ENCODE data around the gene CACNA1S.

CACNA1S gene

GRCh38 chr1:201059871-201060555, 52.2 kb downstream of the CACNA1S start:
- DNase-seq = no peak

DNA sequence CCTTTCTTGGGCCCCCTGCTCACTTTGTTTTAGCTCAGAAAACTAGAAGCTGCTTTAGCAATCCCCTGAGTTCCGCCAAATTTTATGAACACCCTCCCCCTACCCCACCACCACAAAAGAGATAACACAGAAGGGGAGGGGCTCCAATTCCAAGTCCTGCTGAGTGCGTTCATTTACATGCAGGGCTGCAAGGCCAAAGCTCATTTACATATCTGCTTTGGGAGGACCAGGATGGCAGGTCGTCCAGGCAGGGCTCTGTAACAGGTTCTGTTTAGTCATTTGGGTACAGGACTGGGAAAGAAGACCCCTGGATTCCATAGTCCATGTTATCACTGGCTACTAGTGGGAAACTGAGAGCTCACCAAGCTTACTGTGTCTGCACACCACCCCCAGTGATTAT, 52.8 kb downstream of the CACNA1S start:
- no peak for DNase-seq

DNA sequence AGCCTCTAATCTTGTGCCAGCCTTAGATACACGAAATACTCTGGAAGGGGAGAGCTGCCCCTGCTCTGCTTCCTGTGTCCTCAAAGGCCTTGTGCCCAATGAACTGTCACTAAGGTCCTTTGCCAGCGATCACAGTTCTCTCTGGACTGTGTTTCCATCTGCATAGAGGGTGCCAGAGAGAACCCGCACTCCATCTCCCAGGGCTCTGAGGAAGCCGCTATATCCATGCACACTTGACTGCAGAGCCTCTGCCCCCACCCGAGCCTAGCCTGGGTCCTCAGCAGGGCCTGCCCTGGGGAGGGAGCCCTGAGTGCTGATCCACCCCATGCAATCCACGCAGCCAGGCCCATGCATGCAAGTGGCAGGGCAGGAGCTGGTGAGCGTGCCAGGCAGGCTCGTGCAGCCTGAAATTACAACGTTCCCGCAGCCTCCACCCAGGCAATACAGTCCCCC, 58.1 kb downstream of the CACNA1S start:
- no peak for DNase-seq

- DNase-seq = no peak
These were observed 58.9 kb downstream of the CACNA1S start for GRCh38 chr1:201053155-201053860.

DNA sequence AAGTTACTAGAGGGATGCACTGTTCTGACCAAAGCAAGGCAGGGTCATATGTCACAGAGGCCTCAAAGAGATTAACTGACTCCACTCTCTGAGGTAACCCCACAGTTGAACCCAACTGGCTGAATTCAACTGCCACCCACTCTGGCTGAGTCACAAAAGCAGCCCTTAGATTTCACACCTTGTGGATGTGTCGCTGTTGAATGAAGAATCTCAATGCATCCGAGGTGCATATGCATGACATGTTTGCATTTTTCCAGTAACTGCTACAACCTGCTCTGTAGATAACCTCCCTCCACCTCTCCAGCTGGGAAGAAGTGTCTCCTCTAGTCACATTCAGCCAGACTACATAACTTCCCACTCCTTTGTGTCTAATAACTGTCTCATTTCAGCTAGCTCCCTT, 60.8 kb downstream of the CACNA1S start:
- DNase-seq = no peak

DNA sequence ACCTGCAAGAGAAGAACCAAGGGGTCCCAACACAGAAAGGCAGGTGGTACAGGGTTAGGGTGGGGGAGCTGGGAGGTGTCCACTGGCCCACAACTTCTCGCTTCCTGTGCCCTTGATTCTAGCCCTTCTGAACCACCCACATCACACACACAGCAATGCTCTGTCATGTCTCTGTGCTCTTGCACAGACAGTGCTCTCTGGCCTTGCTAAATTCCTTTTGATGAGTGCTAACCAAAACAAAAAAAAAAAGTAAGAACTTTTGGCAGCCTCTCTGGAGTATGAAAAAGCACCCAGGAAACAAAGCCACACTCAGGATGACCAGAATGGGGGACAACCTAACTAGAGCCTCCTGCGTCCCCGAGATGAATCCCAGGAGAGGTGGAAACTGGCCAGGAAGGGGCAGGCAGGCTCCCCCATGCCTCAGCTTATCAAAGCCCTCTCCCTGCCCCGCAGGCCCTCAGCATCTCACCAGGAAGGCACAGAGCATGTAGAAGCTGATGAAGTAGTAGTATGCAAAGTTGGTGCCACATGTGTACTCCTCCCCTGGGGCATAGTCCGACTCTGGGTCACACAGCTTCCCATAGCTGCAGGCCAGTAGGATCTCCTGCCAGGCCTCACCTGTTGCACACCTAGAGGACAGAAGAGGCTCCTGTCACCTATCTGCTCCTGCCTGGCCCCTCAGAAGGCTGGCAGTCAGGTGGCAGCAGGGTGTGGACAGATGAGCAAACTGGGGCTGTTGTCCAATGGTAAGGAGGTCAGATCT, 61.5 kb downstream of the CACNA1S start:
- no peak for DNase-seq

DNA sequence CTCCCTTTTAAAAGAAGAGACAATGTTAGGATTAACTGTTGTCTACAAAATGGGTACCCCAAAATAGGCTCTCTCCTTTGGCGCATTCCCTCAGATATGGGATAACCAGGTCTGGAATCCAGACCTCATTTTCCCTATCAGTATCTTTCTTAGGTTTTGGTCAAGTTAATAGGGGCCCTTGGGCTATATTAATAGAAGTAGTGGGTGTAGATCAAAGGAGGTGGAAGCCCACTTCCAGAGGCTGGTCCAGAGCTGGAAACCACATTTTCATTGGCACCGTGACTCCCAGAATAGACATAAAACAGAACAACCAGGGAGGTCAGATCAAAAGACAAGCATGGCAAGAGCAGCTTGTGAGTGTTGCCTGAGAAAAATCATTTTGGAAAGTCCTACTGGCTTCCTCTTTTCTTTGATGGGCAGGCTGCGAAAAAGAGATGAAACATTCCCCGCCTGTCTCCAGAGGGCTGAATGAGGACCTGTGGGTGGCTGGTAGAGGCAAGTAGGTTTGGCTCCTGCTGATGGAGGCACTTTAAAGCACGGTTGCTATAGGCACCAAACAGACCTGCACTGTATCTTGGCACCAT, 62.9 kb downstream of the CACNA1S start:
- DNase-seq = no peak

- no peak for DNase-seq
These were observed 63.7 kb downstream of the CACNA1S start for GRCh38 chr1:201048521-201048920.

- DNase-seq = no peak
These were observed 68.1 kb downstream of the CACNA1S start for GRCh38 chr1:201044119-201044518.

DNA sequence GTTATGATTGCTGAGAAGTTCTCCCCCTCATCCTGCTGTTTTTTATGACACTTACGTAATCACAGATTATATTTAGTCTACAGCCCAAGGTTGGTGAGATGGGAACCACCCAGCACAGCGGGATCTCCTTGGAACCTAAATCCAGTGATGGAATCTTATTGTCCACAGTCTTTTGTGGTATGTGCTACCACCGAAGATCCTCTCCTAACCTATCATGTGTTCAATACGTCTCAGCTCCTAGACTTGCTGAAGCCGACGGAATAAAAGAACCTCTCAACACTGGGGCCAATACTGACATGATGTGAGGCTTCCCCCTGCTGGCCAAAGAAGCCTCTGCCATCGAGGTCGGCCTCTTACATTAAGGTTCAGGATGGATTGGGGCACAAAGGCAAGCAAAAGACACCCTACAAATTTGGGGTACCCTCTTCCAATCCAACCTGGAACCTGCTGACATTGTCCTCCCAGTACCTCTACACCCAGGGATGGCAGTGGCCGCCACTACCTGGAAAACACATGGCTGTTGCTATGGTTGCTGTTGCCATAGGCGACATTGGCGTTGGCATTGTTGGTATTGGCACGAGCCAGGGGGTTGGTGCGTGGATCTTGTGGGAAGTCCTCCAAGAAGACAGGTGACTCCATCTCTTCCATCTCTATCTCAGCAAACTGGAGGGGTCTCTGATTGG, 69.3 kb downstream of the CACNA1S start:
- peak; percentile 75 for DNase-seq

- DNase-seq = no peak
These were observed 71.2 kb downstream of the CACNA1S start for GRCh38 chr1:201041011-201041410.

GRCh38 chr1:201039876-201040275, 72.3 kb downstream of the CACNA1S start:
- no peak for DNase-seq

DNA sequence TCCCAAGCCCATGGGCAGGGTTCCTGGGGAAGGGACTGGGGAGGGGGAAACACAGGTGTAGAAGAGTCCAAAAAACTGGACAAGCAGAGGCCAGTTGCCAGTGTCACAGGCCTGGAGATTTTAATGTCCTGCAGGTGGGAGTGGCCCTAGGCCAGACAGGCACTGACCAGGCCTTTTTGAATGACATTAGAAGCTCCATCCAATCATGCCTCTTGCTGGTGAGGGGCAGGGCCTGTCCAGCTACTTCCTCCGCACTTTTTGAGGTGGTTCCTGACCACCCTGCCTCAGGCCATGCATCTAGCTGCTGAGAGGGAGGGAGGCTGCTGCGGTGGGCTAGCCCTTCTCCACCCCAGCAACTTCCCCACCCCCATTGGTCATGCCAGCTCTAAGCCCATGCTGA, 72.8 kb downstream of the CACNA1S start:
- DNase-seq = no peak

DNA sequence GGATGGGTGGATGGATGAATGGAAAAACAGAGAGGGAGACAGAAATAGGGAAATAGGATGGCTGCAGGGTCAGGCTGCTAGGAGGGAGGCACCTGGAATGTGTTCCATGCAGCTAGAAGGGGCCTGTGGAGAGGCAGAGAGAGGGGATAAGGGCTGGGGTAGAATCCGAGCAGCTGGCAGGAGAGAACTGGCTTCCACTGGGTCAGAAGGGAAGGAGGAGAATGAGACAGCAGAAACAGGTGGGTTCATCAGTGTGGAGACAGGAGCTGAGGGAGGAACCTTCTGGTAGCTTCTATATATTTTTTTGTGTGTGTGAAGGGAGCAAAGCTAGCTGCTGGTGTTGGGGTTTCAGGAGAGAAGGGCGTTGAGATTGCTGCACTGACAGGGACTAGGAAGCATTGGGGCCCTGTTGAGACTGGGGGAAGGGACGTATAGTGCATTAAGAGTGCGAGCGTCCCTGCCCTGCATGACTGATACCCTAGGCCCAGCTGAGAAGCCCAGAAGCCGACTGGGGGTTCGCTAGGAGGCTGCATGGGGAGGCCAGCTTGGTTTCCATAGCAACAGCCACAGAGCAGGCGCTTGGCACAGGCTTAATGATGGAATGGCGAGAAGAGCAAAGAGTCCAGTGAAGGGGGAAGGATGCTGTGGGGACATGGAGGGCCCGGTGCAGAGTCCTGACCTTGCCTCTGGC, 73.9 kb downstream of the CACNA1S start:
- DNase-seq = no peak

DNA sequence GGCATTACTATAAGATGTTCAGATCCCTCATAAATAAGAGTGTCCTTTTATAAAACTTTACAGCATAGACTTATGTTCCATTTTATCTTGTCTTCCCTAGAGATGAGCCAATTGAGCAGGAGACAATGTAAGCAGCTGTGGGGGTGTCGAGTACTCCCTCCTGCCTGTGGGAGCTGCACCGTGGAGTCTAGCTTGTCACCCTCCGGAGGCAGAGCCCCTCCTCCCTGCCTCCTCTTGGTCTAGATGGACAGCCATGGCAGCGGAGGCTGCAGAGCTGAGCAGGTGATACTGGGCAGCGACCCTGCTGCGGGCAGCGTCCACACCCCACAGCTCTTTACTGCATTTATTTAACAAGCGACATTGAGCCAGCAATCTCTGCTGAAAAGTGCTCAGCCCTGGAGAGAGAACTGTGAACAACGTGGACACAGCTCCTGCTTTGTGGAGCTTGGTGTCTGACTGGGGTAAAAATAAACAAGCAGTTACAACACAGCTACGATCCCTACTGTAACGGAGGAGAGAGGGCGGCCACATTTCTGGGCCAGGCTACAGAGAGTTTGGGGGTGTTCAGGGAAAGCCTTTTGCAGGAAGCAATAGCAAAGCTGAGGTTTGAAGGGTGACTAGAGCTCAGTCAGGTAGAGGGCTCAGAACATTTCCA, 75.9 kb downstream of the CACNA1S start:
- peak; percentile 63 for DNase-seq

DNA sequence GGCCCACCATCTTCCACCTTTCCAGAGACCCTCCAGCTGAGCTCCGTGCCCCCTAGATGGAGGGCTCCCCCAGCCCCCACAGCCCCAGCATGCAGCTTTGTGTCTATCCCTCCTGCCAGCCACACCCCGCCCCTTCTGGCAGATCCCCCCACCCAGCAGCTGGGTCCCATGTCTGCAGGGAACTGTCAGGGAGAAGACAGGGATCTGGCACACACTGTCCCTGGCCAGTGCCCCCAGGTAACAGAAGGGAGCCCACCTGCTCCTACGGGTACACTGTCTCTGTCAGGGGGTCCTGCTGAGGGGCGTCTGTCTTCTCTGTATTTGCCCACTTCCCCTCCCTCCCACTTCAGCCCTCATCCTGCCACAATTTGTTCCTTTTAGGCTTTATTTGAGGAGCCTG, 77.6 kb downstream of the CACNA1S start:
- no peak for DNase-seq

GRCh38 chr1:201032408-201032807, 79.8 kb downstream of the CACNA1S start:
- no peak for DNase-seq

GRCh38 chr1:201028461-201028889, 83.8 kb downstream of the CACNA1S start:
- DNase-seq = no peak

GRCh38 chr1:201026836-201027235, 85.4 kb downstream of the CACNA1S start:
- no peak for DNase-seq

- no peak for DNase-seq
These were observed 86.0 kb downstream of the CACNA1S start for GRCh38 chr1:201026234-201026633.

- no peak for DNase-seq
These were observed 86.6 kb downstream of the CACNA1S start for GRCh38 chr1:201025571-201026002.

- DNase-seq = no peak
These were observed 87.6 kb downstream of the CACNA1S start for GRCh38 chr1:201024625-201024998.

All from NCI-H146 (cell line).